PC-3 (cell line): ENCODE data around the gene CANT1.

Experiments used
- EZH2 ChIP-seq: fragments of 300-600 bp; sonication (generic); IDR thresholded peaks from one replicate; pipeline ENCODE4 v1.6.1; 2017; ENCODE audit warnings: antibody characterized with exemption, mild to moderate bottlenecking, low read length; ENCODE audit not compliant: unreplicated experiment
- EZH2phosphoT487 ChIP-seq: fragments of 300-600 bp; sonication (generic); IDR thresholded peaks from 2 replicates; pipeline ENCODE4 v1.6.1; 2018; ENCODE audit warnings: mild to moderate bottlenecking, antibody characterized with exemption, low read length, borderline replicate concordance
- TF ChIP-seq, protein P1 (sequence below): fragments of 300-600 bp; sonication (generic); conservative IDR thresholded peaks from 2 replicates; pipeline ENCODE4 v1.5.1; 2017; ENCODE audit warnings: antibody characterized with exemption, low read depth, mild to moderate bottlenecking, low read length

DNA sequence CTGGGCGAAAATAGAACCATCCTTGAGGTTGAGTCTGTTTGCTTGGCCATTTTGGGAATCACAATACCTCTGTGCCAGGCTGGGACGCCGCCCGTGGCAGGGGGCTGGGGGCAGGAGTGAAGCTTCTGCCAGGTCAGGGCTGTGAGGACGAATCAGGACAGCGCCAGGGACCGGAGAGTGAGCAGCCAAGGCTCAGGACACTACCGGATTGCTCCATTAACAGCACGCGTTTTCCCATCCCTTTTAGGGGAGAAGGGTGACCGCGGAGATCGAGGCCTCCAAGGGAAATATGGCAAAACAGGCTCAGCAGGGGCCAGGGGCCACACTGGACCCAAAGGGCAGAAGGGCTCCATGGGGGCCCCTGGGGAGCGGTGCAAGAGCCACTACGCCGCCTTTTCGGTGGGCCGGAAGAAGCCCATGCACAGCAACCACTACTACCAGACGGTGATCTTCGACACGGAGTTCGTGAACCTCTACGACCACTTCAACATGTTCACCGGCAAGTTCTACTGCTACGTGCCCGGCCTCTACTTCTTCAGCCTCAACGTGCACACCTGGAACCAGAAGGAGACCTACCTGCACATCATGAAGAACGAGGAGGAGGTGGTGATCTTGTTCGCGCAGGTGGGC lies 37.8 kb upstream of the CANT1 start:
- TF ChIP-seq, protein P1, sequence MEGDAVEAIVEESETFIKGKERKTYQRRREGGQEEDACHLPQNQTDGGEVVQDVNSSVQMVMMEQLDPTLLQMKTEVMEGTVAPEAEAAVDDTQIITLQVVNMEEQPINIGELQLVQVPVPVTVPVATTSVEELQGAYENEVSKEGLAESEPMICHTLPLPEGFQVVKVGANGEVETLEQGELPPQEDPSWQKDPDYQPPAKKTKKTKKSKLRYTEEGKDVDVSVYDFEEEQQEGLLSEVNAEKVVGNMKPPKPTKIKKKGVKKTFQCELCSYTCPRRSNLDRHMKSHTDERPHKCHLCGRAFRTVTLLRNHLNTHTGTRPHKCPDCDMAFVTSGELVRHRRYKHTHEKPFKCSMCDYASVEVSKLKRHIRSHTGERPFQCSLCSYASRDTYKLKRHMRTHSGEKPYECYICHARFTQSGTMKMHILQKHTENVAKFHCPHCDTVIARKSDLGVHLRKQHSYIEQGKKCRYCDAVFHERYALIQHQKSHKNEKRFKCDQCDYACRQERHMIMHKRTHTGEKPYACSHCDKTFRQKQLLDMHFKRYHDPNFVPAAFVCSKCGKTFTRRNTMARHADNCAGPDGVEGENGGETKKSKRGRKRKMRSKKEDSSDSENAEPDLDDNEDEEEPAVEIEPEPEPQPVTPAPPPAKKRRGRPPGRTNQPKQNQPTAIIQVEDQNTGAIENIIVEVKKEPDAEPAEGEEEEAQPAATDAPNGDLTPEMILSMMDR = no peak
- TF ChIP-seq EZH2 (no peak), EZH2phosphoT487 (no peak)
